Mucosa of gallbladder (tissue), 1 donor: ENCODE data around the gene SERPINA6. TPM values are rescaled to one million over a fixed set of nuclear protein-coding genes. Genes with fewer than 3 reads are reported as not detected.
"Not testable (repeated sequence)": the region's sequence is repeated elsewhere in the genome, so short reads cannot be mapped to it uniquely, and the experiment has no call there.

Source experiments
- DNase-seq: peaks from one replicate; pipeline ENCODE4 v3.0.0-alpha.2; 2020; ENCODE audit warnings: low spot score
- total RNA-seq: library from RNA; stranded (reverse); gene quantifications from one replicate; pipeline ENCODE4 v1.2.1, GENCODE V29; 2021
- donor health status: DM: no; HTN: no; CAD: no.

The SERPINA6 gene
- total RNA-seq, 1 donor from 2014 or later = 88.3 TPM

- DNase-seq = no peak
These were observed 5.1 kb upstream of the SERPINA6 start for GRCh38 chr14:94328196-94328595.

- no peak for DNase-seq
These were observed 1.5 kb downstream of the SERPINA6 start for GRCh38 chr14:94321421-94322271.

- peak; percentile 55 for DNase-seq
These were observed 2.9 kb downstream of the SERPINA6 start for GRCh38 chr14:94320243-94320642.

GRCh38 chr14:94317259-94317658 lies 5.9 kb downstream of the SERPINA6 start:
- DNase-seq = peak; percentile 73

- DNase-seq = no peak
These were observed 6.4 kb downstream of the SERPINA6 start for GRCh38 chr14:94316692-94317091.

- DNase-seq = no peak
These were observed 8.2 kb downstream of the SERPINA6 start for GRCh38 chr14:94314890-94315289.

- no peak for DNase-seq
These were observed 9.0 kb downstream of the SERPINA6 start for GRCh38 chr14:94313991-94314655.

GRCh38 chr14:94312481-94313246 lies 10.5 kb downstream of the SERPINA6 start:
- no peak for DNase-seq

- DNase-seq = no peak
These were observed 12.9 kb downstream of the SERPINA6 start for GRCh38 chr14:94310248-94310647.

GRCh38 chr14:94309721-94310120 lies 13.4 kb downstream of the SERPINA6 start:
- DNase-seq = no peak

- no peak for DNase-seq
These were observed 15.6 kb downstream of the SERPINA6 start for GRCh38 chr14:94307410-94307992.

GRCh38 chr14:94306047-94306978 lies 16.8 kb downstream of the SERPINA6 start:
- peak; percentile 6 for DNase-seq

GRCh38 chr14:94305620-94306019 lies 17.5 kb downstream of the SERPINA6 start:
- peak; percentile 2 for DNase-seq

- DNase-seq = peak; percentile 6
These were observed 18.9 kb downstream of the SERPINA6 start for GRCh38 chr14:94304243-94304642.

- DNase-seq = no peak
These were observed 20.0 kb downstream of the SERPINA6 start for GRCh38 chr14:94303111-94303510.

GRCh38 chr14:94298130-94298529 lies 25.0 kb downstream of the SERPINA6 start:
- DNase-seq = no peak

- DNase-seq = not testable (repeated sequence)
These were observed 27.0 kb downstream of the SERPINA6 start for GRCh38 chr14:94296181-94296545.

GRCh38 chr14:94295360-94296180 lies 27.6 kb downstream of the SERPINA6 start:
- DNase-seq = no peak

GRCh38 chr14:94293578-94293924 lies 29.6 kb downstream of the SERPINA6 start:
- DNase-seq = no peak
